Common myeloid progenitor, CD34-positive (primary cell): ENCODE data around the gene P4HA3.
"Not testable (repeated sequence)": the region's sequence is repeated elsewhere in the genome, so short reads cannot be mapped to it uniquely, and the experiment has no call there.

ENCODE experiments used
- CTCF ChIA-PET: fragments of 350-600 bp; sonication (Branson Sonifier 250); formaldehyde crosslinking; loops from one replicate; lab custom pipeline; 2021; ENCODE audit warnings: antibody characterized with exemption; lab: Charles Lee
- POLR2A ChIA-PET: fragments of 350-600 bp; sonication (Branson Sonifier 250); formaldehyde crosslinking; loops from one replicate; lab custom pipeline; 2021; ENCODE audit warnings: antibody characterized with exemption; lab: Charles Lee
- DNase-seq, 3 donors: peaks; one replicate each; pipeline versions ENCODE4 v3.0.0 to v3.0.0-alpha.2; 2013
- H3K27ac ChIP-seq, 2 experiments: 1 replicate in 1 of 2; 2 replicates in 1 of 2; pipeline ENCODE4 v1.7.0; 2013; ENCODE audit warnings: inconsistent platforms in 2 of 2, low read length in 2 of 2, mild to moderate bottlenecking in 2 of 2, low read depth in 1 of 2, moderate library complexity in 1 of 2; ENCODE audit not compliant: severe bottlenecking in 2 of 2, insufficient read depth in 1 of 2, poor library complexity in 1 of 2
- H3K27me3 ChIP-seq, 5 experiments: replicated peaks in 2 of 5; 1 replicate in 3 of 5; 2 replicates in 2 of 5; pipeline versions ENCODE4 v1.6.1 to v1.7.0; 2013; ENCODE audit warnings: low read length in 4 of 5, mild to moderate bottlenecking in 2 of 5, moderate library complexity in 2 of 5, inconsistent platforms in 1 of 5; ENCODE audit not compliant: insufficient read depth in 5 of 5, control insufficient read depth in 4 of 5
- H3K36me3 ChIP-seq, 4 experiments: 1 replicate in 2 of 4; 2 replicates in 2 of 4; pipeline versions ENCODE4 v1.6.1 to v1.7.0; 2013; ENCODE audit warnings: low read length in 3 of 4, control low read depth in 1 of 4, mild to moderate bottlenecking in 1 of 4; ENCODE audit not compliant: control insufficient read depth in 4 of 4, insufficient read depth in 4 of 4
- H3K4me1 ChIP-seq, 4 experiments: 1 replicate in 3 of 4; 2 replicates in 1 of 4; pipeline versions ENCODE4 v1.6.1 to v1.7.1; 2013; ENCODE audit warnings: low read length in 3 of 4, mild to moderate bottlenecking in 3 of 4, control low read depth in 1 of 4, inconsistent platforms in 1 of 4, moderate library complexity in 1 of 4; ENCODE audit not compliant: control insufficient read depth in 4 of 4, insufficient read depth in 4 of 4; ENCODE audit errors: control extremely low read depth in 1 of 4
- H3K4me3 ChIP-seq, 7 experiments: 1 replicate in 4 of 7; 2 replicates in 3 of 7; pipeline versions ENCODE4 v1.5.1 to v1.7.0; 2013; ENCODE audit warnings: mild to moderate bottlenecking in 7 of 7, low read length in 6 of 7, moderate library complexity in 6 of 7, inconsistent platforms in 2 of 7, low read depth in 2 of 7, control low read depth in 1 of 7; ENCODE audit not compliant: insufficient read depth in 4 of 7, control insufficient read depth in 1 of 7; ENCODE audit errors: extremely low read depth in 1 of 7
- H3K9me3 ChIP-seq, 5 experiments: 1 replicate in 4 of 5; 2 replicates in 1 of 5; pipeline versions ENCODE4 v1.6.1 to v1.7.1; 2013; ENCODE audit warnings: low read length in 4 of 5, mild to moderate bottlenecking in 2 of 5, inconsistent platforms in 1 of 5, low read depth in 1 of 5, moderate library complexity in 1 of 5; ENCODE audit not compliant: control insufficient read depth in 4 of 5, insufficient read depth in 2 of 5; ENCODE audit errors: control extremely low read depth in 1 of 5
- WGBS: methylation state at CpG from one replicate; pipeline ENCODE4 v1.1.5; 2013; ENCODE audit not compliant: insufficient coverage; 5-methylcytosine and 5-hydroxymethylcytosine counted together

Gene P4HA3

DNA sequence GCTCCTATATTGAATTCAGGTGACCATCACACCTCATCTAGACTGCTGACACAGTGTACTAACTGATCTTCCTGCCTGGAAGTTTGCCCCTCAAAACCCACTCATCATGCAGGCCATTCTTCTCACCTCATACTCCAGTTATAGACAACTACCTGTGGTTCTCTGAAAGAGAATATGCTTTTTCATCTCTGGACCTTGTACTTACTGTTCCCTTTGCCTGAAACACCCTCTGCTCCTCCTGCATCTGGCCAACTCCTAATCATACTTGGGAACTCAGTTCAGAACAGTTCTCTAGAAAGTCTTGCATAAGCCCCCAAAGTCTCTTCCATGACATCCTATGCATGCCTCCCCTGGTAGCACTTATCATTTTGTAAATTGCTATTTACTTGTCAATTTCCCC is 28.2 kb upstream of the P4HA3 start:
- DNase-seq = no peak
- Histone ChIP-seq H3K9me3 (no peaks in the 10 kb centered on the region), H3K4me3 (no peak overlapping the region), H3K36me3 (peaks cover 5 to 67% (median 11%) of the 10 kb centered on the region in 4 experiments), H3K27ac (no peak overlapping the region), H3K27me3 (no peaks in the 10 kb centered on the region), H3K4me1 (no peaks in the 10 kb centered on the region)
- ChIA-PET POLR2A (no interaction called here), CTCF (no interaction called here)

- Histone ChIP-seq H3K9me3 (no peaks in the 10 kb centered on the region), H3K36me3 (peaks cover 5 to 62% (median 10%) of the 10 kb centered on the region in 4 experiments), H3K27me3 (no peaks in the 10 kb centered on the region), H3K4me3 (no peak overlapping the region), H3K4me1 (no peaks in the 10 kb centered on the region), H3K27ac (no peak overlapping the region)
- WGBS = 67% methylated on average over 3 of the region's 6 CpGs
- CTCF ChIA-PET = no interaction called here
- POLR2A ChIA-PET = no interaction called here
- no peak for DNase-seq
Measured at GRCh38 chr11:74338963-74339362, 27.5 kb upstream of the P4HA3 start.

DNA sequence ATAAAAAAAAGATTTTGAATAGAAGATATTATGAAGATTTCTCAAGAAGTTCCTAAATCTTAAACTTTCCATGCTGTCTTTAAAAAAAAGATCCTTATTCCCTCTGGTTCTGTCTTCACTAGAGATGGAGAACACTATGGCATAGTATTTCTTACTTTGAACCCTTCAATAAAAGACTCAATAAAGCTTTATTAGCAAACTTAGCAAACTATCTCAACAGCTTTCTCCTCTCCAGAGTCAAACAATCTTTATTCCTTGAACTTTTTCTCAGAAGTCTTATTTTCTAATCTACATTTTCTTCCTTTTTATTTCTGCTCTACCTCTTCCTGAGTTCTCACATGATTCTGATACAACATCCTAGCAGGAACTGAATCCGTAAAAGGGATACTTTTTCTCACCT is 21.8 kb upstream of the P4HA3 start:
- WGBS = no CpG with 5 or more reads among the region's 1 CpG
- DNase-seq = no peak
- no peaks in the 10 kb centered on the region for H3K4me1 ChIP-seq
- no peak overlapping the region for H3K27ac ChIP-seq
- peaks cover 0 to 22% (median 4%) of the 10 kb centered on the region in 4 experiments for H3K36me3 ChIP-seq
- ChIA-PET POLR2A (no interaction called here), CTCF (interaction anchor here (0.9 to 1.0 kb wide), 2 partner anchors 9 kb away, joined by 3 read pairs; no protein-coding TSS in a partner anchor)
- no peaks in the 10 kb centered on the region for H3K27me3 ChIP-seq
- H3K9me3 ChIP-seq = no peaks in the 10 kb centered on the region
- no peak overlapping the region for H3K4me3 ChIP-seq

- H3K4me3 ChIP-seq = no peak overlapping the region
- ChIA-PET CTCF (interaction anchor here (0.9 kb wide), 1 partner anchor 8 kb away, joined by 3 read pairs; no protein-coding TSS in a partner anchor), POLR2A (no interaction called here)
- DNase-seq = no peak
- H3K4me1 ChIP-seq = no peaks in the 10 kb centered on the region
- H3K36me3 ChIP-seq = peaks cover 0 to 15% (median 2%) of the 10 kb centered on the region in 4 experiments
- H3K27me3 ChIP-seq = no peaks in the 10 kb centered on the region
- WGBS = no CpG with 5 or more reads among the region's 1 CpG
- H3K9me3 ChIP-seq = no peaks in the 10 kb centered on the region
- H3K27ac ChIP-seq = no peak overlapping the region
Measured at GRCh38 chr11:74332291-74332690, 20.9 kb upstream of the P4HA3 start.

GRCh38 chr11:74331000-74331399 is 19.6 kb upstream of the P4HA3 start:
- peaks cover 0 to 11% (median 5%) of the 10 kb centered on the region in 4 experiments for H3K4me1 ChIP-seq
- H3K36me3 ChIP-seq, H3K27me3 ChIP-seq, CTCF ChIA-PET, DNase-seq, POLR2A ChIA-PET, H3K4me3 ChIP-seq, H3K27ac ChIP-seq, H3K9me3 ChIP-seq: not testable (repeated sequence)
- 90% methylated on average over 4 of the region's 6 CpGs for WGBS

DNA sequence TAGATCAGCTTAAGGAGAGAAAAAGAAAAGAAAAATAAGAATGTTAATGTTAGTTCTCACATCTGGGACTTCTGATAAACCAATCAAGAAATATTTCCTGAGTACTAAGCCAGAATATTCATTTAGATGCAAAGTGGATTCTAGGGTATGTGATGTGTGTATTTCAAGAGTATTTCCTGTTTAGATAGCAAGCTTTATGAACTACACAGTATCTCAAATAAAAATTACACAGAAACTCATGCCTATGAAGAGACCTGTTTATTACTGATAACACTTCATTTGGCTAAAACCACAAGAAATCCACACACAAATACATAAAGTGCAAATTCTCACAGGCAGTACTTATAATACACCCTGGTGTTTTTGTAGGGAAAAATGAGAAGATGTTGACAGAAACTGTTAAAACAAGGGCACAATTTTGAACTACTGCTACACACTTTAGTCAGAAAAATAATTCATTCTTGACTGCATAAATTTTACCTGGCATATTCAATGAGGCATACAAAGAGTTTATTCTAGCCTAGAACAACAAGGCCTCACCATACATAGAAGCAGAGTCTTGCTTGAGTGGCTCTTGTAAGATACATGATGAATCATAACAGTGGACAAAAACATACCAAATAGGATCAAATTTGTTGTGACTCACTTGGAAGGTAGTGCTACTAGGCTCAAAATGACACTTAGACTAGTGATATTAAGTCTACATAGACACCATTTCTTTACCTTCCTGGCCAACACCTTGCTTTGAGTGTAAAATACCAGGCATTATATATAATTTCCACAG is 18.8 kb upstream of the P4HA3 start:
- Histone ChIP-seq H3K4me3 (no peak overlapping the region), H3K27me3 (no peaks in the 10 kb centered on the region), H3K36me3 (peaks cover 0 to 7% (median 2%) of the 10 kb centered on the region in 4 experiments), H3K4me1 (peaks cover 0 to 12% (median 6%) of the 10 kb centered on the region in 4 experiments), H3K27ac (no peak overlapping the region), H3K9me3 (no peaks in the 10 kb centered on the region)
- ChIA-PET POLR2A (no interaction called here), CTCF (interaction anchor here (0.5 to 1.0 kb wide), 2 partner anchors 9 to 40 kb away, joined by 3 read pairs; no protein-coding TSS in a partner anchor)
- DNase-seq = peak; percentile 35 to 75 (median 51)

GRCh38 chr11:74327076-74327475 is 15.6 kb upstream of the P4HA3 start:
- Histone ChIP-seq H3K27ac (no peak overlapping the region), H3K27me3 (no peaks in the 10 kb centered on the region), H3K36me3 (peaks cover 0 to 1% (median 0%) of the 10 kb centered on the region in 4 experiments), H3K4me1 (peaks cover 0 to 14% (median 9%) of the 10 kb centered on the region in 4 experiments), H3K4me3 (no peak overlapping the region), H3K9me3 (no peaks in the 10 kb centered on the region)
- no CpG with 5 or more reads among the region's 1 CpG for WGBS
- POLR2A ChIA-PET = no interaction called here
- DNase-seq = no peak
- CTCF ChIA-PET = interaction anchor here (1.3 kb wide), 1 partner anchor 71 kb away, joined by 4 read pairs; no protein-coding TSS in a partner anchor
